ENCODE data around the gene TDRD12.

Gene TDRD12

DNA sequence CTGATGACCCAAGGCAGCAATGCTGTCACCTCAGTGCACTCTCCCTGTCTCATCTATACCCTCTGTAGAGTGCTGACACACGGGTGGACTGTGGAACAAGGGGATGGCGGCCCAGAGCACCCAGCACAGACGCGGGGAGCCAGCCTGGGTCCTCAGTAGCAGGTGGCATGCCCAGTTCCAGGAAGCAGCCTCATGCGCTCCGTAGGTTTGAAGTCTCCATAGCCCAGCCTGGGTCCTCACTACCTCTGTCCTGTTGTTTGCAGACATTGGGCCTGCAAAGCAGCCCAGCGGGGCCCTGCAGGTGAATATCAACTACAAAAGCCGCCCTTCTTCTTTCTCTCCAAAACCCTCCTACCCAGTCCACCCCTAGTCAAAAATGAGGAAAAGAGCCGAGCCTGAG, 155.0 kb downstream of the TDRD12 start:
- TF ChIP-seq ZFX (IDR thresholded peaks at IDR 0.05; ENCODE audit: borderline replicate concordance), result no peak
- TF ChIP-seq, protein P1, sequence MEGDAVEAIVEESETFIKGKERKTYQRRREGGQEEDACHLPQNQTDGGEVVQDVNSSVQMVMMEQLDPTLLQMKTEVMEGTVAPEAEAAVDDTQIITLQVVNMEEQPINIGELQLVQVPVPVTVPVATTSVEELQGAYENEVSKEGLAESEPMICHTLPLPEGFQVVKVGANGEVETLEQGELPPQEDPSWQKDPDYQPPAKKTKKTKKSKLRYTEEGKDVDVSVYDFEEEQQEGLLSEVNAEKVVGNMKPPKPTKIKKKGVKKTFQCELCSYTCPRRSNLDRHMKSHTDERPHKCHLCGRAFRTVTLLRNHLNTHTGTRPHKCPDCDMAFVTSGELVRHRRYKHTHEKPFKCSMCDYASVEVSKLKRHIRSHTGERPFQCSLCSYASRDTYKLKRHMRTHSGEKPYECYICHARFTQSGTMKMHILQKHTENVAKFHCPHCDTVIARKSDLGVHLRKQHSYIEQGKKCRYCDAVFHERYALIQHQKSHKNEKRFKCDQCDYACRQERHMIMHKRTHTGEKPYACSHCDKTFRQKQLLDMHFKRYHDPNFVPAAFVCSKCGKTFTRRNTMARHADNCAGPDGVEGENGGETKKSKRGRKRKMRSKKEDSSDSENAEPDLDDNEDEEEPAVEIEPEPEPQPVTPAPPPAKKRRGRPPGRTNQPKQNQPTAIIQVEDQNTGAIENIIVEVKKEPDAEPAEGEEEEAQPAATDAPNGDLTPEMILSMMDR (IDR thresholded peaks at IDR 0.05), result no peak
- H3K27ac ChIP-seq, result no peak overlapping the region

DNA sequence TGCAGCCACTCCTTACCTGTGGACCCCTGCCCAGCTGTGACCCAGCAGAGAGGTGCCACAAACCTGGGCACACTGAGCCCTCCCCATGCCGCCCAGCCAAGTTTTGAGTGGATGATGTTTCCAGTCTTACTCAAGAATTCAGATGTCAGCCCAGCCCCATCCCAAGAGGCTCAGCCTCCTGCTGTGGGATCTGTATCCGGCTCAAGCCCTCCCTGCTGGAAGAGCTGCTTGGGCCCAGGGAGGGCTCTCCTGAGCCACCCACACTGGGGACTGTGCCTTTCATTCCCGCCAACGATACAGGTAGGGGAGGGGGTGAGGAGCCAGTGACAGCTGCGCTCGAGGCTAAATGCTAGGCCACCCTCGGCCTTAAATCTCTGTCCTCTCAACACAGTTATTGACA, 155.9 kb downstream of the TDRD12 start:
- TF ChIP-seq, protein P1 (IDR thresholded peaks at IDR 0.05), result no peak
- no peak for TF ChIP-seq ZFX (IDR thresholded peaks at IDR 0.05; ENCODE audit: borderline replicate concordance)
- H3K27ac ChIP-seq, result no peak overlapping the region

- H3K27ac ChIP-seq, result no peak overlapping the region
- TF ChIP-seq, protein P1 (IDR thresholded peaks at IDR 0.05), result no peak
- TF ChIP-seq ZFX (IDR thresholded peaks at IDR 0.05; ENCODE audit: borderline replicate concordance), result no peak
Measured at GRCh38 chr19:32876236-32876918, 156.8 kb downstream of the TDRD12 start.

DNA sequence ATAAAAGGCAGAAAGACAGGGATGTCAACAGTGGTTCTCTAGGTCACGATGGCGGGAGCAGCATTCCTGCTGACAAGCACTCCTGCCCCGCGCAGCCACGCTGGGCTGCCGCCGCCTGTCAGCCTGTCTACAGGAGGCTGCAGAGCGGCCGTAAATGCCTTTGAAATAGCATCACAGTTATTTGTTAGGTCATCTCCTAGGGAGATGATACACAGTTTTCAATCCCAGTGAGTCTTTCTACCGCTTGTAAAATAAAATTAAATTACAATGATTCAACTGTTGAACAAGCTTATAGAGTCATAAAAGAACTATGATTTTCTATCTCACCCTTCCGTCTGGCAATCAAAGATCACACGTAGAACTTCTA, 157.3 kb downstream of the TDRD12 start:
- H3K27ac ChIP-seq, result no peak overlapping the region
- no peak for TF ChIP-seq ZFX (IDR thresholded peaks at IDR 0.05; ENCODE audit: borderline replicate concordance)
- TF ChIP-seq, protein P1 (IDR thresholded peaks at IDR 0.05), result no peak
